Right ventricle myocardium inferior (tissue), 1 donor: ENCODE data around the gene TBX21. TPM values are rescaled to one million over a fixed set of nuclear protein-coding genes. Genes with fewer than 3 reads are reported as not detected.
A peak's percentile ranks its signal among the peaks of the same experiment; 100 is the strongest.
"Not testable (repeated sequence)": the region's sequence is repeated elsewhere in the genome, so short reads cannot be mapped to it uniquely, and the experiment has no call there.

Experiments
- ATAC-seq: fragments of 200-7000 bp; cut with Tn5 transposase; one replicate; pipeline ENCODE4 v1.9.1; 2020; ENCODE audit warnings: mild to moderate bottlenecking, moderate library complexity
- DNase-seq: peaks from one replicate; pipeline ENCODE4 v3.0.0; 2021; ENCODE audit errors: missing footprints
- intact Hi-C: fragments of 100-400 bp; cut with DNase I; formaldehyde crosslinking; loops from one replicate; pipeline ENCODE4 v1.11.0; 2022
- total RNA-seq: library from RNA; stranded (reverse); fragmentation: NEBNext Ultra II Directional; extraction: Animal tissue kit (Norgen Biotek cat#: 25700); gene quantifications from one replicate; pipeline ENCODE4 v1.2.1, GENCODE V29; 2021
- donor health status: DM: no; HTN: yes; CAD: no; lungs with severe emphysema.

TBX21 gene
- total RNA-seq, 1 donor from 2014 or later, result 0.27 TPM

DNA sequence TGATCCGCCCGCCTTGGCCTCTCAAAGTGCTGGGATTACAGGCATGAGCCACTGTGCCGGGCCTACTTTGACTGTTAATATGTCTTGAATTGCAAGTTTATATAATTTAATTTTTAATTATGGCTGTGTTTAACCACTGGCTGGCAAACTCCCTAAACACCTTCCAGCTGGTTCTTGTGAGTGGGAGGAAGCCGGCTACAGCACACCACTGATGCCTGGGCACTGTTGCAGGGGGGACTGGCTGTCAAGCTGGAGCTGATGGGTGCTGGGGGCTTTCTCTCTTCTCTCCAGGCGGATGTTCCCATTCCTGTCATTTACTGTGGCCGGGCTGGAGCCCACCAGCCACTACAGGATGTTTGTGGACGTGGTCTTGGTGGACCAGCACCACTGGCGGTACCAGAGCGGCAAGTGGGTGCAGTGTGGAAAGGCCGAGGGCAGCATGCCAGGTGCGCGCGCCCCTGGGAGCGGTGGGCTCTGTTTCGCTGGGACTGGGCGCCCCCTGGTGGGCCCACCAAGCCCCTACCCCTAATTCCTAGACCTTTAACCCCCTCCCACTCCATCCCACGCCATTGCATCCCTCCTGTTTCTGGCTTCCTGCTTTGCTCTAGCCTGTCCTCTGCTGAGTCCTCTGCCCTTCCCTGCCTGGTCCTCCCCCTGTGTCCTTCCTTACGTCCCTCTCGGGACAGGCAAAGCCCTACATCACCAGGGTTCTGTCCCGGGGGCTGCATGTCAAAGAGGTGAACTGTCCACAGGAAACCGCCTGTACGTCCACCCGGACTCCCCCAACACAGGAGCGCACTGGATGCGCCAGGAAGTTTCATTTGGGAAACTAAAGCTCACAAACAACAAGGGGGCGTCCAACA, 9.5 kb downstream of the TBX21 start:
- DNase-seq, result no peak
- intact Hi-C loops, result loop anchor here (10.0 kb wide), 1 partner anchor 78 kb away; no protein-coding TSS in a partner anchor
- ATAC-seq, result no peak

DNA sequence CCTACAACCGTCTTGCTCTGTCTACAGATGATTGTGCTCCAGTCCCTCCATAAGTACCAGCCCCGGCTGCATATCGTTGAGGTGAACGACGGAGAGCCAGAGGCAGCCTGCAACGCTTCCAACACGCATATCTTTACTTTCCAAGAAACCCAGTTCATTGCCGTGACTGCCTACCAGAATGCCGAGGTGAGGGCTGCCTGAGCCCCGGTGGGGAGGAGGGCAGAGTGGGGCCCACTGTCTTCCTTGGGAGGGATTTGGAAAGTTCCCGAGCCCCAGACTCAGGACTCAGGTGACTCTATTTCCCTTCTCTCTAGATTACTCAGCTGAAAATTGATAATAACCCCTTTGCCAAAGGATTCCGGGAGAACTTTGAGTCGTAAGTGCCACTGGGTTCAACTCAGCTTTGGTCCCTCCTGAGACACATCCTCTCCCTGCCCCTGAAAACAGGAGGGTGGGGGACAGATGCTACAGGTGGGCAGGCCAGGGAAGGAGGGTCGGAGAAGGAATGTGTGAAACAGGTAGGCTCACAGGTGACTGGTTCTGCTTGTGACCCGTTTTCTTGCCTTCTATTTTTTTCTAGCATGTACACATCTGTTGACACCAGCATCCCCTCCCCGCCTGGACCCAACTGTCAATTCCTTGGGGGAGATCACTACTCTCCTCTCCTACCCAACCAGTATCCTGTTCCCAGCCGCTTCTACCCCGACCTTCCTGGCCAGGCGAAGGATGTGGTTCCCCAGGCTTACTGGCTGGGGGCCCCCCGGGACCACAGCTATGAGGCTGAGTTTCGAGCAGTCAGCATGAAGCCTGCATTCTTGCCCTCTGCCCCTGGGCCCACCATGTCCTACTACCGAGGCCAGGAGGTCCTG, 11.4 kb downstream of the TBX21 start:
- intact Hi-C loops, result loop anchor here (10.0 kb wide), 1 partner anchor 80 kb away; no protein-coding TSS in a partner anchor
- DNase-seq, result no peak
- ATAC-seq, result no peak

- DNase-seq (peak; percentile 68), ATAC-seq (peak; percentile 28)
- intact Hi-C loops, result loop anchor here (10.0 kb wide), 1 partner anchor 80 kb away; no protein-coding TSS in a partner anchor
These were observed 12.0 kb downstream of the TBX21 start for GRCh38 chr17:47745037-47745380.

DNA sequence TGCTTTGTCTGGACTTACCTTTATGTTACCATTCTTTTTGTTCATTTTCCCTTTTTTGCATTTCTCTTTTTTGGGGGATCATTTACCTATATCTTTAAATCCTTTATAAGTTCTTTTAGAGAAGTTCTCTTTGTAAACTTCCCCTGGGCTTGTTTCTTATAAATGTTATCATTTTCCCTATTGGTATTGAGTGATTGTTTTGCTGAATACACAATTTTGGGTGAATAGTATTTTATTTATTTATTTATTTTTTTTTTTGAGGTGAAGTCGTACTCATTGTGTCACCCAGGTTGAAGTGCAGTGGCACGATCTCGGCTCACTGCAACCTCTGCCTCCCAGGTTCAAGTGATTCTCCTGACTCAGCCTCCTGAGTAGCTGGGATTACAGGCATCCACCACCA, 18.4 kb downstream of the TBX21 start:
- ATAC-seq (no peak), DNase-seq (no peak)
- intact Hi-C loops, result no loop called here

GRCh38 chr17:47757386-47757785, 24.4 kb downstream of the TBX21 start:
- intact Hi-C loops, result no loop called here
- no peak for DNase-seq
- ATAC-seq, result no peak

- intact Hi-C loops, result no loop called here
- DNase-seq (no peak), ATAC-seq (no peak)
These were observed 27.5 kb downstream of the TBX21 start for GRCh38 chr17:47760409-47761140.

- ATAC-seq (no peak), DNase-seq (no peak)
- intact Hi-C loops, result no loop called here
These were observed 29.7 kb downstream of the TBX21 start for GRCh38 chr17:47762728-47763127.

DNA sequence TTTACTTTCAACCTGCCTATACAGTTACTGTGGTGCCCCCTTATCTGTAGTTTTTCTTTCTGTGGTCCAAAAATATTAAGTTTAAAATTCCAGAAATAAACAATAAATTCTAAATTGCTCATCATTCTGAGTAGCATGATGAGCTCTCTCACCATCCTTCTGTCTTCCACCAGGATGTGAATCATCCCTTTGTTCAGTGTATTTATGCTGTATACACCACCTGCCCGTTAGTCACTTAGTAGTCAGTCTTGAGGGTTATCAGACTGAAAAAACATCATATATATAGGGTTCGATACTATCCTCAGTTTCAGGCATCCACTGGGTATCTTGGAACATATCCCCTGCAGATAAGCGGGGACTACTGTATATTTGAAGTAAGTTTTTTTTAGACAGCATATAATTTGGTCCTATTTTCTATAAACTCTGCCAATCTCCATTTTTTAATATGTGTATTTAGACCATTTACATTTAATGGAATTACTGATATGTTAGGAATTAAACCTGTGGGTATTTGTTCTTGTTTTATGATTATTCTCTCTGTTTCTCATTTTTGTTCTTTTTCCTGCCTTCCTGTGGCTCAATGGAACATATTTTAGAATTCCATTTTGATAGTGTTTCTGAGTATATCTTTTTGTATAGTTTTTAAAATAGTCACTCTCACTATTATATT, 31.0 kb downstream of the TBX21 start:
- ATAC-seq (no peak), DNase-seq (no peak)
- intact Hi-C loops, result no loop called here

DNA sequence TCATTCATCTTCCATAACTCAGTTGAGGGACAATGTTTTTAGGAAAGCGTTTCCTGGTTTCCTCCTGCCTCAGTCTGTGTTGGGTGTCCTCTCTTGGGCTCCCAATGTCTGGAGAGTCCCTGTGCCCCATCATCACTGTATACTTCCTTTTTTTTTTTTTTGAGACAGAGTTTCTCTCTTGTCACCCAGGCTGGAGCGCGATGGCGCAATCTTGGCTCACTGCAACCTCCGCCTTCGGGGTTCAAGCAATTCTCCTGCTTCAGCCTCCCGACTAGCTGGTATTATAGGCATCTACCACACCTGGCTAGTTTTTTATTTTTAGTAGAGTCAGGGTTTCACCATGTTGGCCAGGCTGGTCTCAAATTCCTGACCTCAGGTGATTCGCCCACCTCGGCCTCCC, 40.6 kb downstream of the TBX21 start:
- DNase-seq, ATAC-seq, intact Hi-C loops: not testable (repeated sequence)

DNA sequence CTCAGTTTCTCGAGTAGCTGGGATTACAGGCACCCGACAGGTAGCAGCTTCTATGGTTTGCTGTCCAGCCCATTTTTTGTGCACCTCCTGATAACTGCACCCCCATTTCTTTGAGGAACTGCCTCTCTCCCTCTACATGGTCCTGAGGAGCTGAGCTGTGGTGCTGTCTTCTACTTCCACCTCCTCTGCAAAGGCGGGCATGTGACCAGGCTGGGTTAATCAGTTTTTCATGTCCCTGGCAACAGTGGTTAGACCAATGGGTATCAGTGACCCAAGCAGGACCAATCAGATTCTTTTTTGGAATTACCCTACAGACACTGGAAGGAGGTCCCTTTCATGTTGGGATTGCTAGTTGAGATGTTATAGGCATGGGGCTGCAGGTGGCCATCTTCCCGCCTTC, 41.3 kb downstream of the TBX21 start:
- ATAC-seq, result no peak
- intact Hi-C loops, result no loop called here
- no peak for DNase-seq

GRCh38 chr17:47774987-47775580, 42.0 kb downstream of the TBX21 start:
- ATAC-seq (no peak), DNase-seq (no peak)
- intact Hi-C loops, result no loop called here

GRCh38 chr17:47776330-47777197, 43.5 kb downstream of the TBX21 start:
- DNase-seq (no peak), ATAC-seq (no peak)
- intact Hi-C loops, result no loop called here

GRCh38 chr17:47778184-47778635, 45.2 kb downstream of the TBX21 start:
- intact Hi-C loops, result no loop called here
- ATAC-seq (no peak), DNase-seq (no peak)

DNA sequence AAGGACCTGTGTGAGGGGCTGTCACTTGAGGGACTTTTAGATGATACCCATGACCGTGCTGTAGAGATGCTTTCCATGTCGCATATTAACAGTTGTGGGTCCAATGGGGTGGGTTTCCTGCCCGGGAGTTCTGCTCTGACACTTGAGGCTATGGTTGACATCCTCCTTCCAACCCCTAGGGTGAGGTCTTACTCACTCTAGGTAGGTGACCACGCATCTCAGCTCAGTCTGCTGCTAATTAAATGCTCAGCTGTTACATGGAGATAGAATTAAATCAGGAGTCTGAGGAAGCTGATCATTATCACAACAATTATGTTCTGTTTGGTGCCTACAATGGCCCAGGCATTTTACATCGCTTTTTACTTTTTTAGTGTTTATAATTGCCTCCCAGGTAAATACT, 48.4 kb downstream of the TBX21 start:
- no peak for DNase-seq
- intact Hi-C loops, result no loop called here
- ATAC-seq, result no peak

- DNase-seq (no peak), ATAC-seq (no peak)
- intact Hi-C loops, result loop anchor here (5.0 kb wide), 1 partner anchor 118 kb away; no protein-coding TSS in a partner anchor
These were observed 52.6 kb downstream of the TBX21 start for GRCh38 chr17:47785538-47786123.

DNA sequence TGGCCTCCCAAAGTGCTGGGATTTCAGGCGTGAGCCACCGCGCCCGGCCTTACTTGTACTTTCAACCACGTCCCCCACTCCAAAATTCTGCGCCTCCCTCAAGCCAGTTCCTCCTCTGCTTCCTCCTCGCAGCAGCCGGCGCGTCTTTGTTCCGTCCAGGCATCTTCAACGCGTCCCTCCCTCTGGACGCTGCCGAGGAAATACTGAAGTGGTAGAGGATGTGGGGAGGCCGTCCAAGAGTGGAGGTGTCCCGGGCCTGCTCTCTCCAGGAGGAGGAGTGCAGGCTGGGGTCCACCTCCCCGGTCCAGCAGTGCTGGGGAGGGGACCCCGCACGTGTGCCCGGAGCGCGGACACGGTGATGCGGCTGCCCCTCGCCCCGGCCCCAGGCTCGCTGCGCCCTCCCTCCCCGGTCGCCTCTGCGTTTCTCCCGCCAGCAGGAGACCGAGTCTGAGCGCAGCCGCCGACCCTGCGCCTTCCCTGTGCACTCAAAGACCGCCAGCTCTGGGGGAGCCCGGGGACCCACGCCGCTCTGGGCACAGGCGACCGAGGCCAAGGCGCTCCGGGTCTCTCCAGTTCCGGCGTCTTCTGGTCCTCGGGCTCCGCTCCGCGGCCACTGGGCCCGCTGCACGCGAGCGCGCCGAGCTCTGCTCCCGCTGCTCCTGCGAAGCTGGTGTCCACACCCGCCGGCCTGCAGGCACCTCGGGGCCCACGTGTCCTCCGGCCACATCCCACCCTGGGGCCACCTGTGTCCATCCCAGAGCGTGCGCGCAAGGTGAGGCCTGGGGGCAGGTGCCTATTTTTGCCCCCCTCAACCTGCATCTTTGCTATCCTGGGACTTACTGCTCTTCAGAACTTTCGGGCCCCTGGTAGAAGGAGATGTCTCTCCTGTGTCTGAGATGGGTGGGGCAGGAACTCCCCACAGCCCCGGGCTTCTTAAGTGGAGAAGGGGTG, 56.9 kb downstream of the TBX21 start:
- DNase-seq (peak; percentile 74), ATAC-seq (peak; percentile 52)
- intact Hi-C loops, result loop anchor here (5.0 kb wide), 1 partner anchor 123 kb away; no protein-coding TSS in a partner anchor
